CD4-positive, alpha-beta T cell treated with Interleukin-4 for 4 hours (primary cell): ENCODE measurements around the gene SYN1.
A peak's percentile ranks its signal among the peaks of the same experiment; 100 is the strongest.

Experiments
- DNase-seq: peaks from one replicate; pipeline ENCODE4 v3.0.0-alpha.2; 2020

SYN1 gene

GRCh38 chrX:47593522-47593921 lies 26.1 kb downstream of the SYN1 start:
- DNase-seq = no peak

DNA sequence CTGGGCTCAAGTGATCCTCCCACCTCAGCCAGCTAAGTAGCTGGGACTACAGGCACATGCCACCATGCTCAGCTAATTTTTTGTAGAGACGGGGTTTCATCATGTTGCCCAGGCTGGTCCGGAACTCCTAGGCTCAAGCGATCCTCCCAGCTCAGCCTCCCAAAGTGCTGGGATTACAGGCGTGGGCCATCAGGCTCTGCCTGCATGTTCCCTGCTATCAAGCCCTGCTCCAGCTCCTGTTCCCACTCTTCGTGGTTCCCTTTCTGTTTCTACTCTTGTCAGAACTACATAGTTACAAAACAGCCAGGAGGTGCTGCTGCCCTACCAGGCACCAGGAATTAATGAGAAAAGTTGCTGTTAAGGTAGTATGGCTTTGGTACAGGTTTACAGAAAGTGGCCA lies 28.7 kb downstream of the SYN1 start:
- no peak for DNase-seq

DNA sequence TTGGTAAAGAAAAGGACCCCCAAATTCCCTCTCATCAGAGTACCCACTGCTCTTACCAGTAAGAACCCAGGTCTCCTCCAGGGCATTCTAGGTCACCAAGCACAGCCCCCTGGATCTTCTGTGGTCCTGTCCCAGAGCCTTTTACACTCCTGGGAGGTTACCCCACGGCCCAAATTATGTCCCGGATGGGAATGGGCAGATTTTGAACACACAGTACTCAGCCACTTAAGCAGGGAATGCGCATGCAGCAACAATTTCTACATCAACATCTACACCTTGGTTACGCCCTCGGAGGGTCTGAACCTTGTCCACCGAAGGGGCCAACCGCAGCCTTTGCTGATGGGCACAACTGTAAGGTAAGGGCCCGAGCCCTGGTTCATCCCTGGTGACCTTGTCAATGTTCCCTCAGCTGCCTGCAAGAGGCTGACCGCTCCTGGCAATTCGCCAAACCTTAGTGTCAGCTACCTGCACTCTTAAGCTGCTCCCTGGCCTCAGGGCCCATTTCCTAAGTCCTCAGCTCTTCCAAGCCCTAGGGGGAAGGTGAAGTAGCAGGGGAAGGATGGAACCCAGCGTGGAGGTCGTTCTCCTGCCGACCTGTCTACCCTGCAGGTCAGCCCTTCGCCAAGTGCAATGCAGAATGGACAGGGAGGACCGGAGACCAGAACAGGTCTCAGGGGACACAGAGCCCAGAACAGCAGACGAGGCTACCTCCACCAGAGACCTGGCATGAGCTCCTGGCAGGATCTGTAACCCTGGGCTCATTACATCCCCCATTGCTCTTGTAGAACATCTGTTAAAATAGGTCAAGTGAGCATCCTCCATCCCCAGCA lies 31.5 kb downstream of the SYN1 start:
- no peak for DNase-seq

GRCh38 chrX:47587091-47587891 lies 32.4 kb downstream of the SYN1 start:
- DNase-seq = no peak

GRCh38 chrX:47586043-47586787 lies 33.4 kb downstream of the SYN1 start:
- DNase-seq = no peak

GRCh38 chrX:47585273-47585672 lies 34.4 kb downstream of the SYN1 start:
- no peak for DNase-seq

GRCh38 chrX:47584714-47585113 lies 34.9 kb downstream of the SYN1 start:
- no peak for DNase-seq

- no peak for DNase-seq
These were observed 36.3 kb downstream of the SYN1 start for GRCh38 chrX:47583240-47583861.

- peak; percentile 86 for DNase-seq
These were observed 37.7 kb downstream of the SYN1 start, which contains the start of gene TIMP1 for GRCh38 chrX:47581731-47582647. TSS of gene TIMP1 (plus strand) at chrX:47582436. CDS start at chrX:47583416, 980 bp downstream.

- DNase-seq = peak; percentile 11
These were observed 40.1 kb downstream of the SYN1 start for GRCh38 chrX:47579537-47579936.

GRCh38 chrX:47578692-47579091 lies 41.0 kb downstream of the SYN1 start:
- DNase-seq = no peak

DNA sequence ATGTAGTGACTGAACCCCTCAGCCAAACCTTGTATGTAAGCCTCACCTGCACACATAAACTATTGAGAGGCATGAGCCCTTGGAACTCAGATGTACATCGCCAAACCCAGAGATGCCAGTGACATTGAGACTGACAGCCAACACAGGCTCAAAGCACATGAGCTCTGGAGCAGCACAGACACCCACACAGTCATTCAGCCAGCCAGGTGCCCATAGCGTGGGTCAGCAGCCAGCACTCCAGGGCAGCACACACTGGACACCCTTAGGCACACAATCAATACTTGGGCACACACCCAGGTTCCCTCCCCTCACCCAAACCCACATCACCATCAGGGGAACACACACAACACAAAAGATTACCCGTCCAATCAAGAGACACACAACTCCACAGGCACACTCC lies 41.8 kb downstream of the SYN1 start:
- DNase-seq = no peak

DNA sequence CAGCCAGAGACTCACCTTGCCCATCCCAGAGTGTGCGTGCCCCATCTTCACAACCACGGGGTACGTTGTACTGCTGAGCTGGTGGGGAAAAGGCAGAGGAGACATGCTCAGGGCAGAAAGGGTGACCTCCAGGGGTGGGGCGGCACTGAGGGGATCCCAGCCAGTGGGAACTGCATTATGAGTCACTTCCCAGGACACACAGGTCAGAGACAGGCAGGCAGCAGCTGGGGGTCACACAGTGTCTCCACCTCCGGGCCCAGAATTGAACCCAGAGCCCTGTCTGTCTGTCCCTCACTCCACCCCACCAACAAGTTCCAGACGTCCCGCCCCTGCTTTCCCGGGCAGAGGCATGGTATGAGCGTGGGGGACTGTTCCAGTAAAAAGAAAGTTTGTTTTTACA lies 42.2 kb downstream of the SYN1 start:
- DNase-seq = no peak

GRCh38 chrX:47576021-47576898 lies 43.4 kb downstream of the SYN1 start:
- DNase-seq = no peak

GRCh38 chrX:47574547-47575301 lies 44.9 kb downstream of the SYN1 start:
- DNase-seq = no peak

DNA sequence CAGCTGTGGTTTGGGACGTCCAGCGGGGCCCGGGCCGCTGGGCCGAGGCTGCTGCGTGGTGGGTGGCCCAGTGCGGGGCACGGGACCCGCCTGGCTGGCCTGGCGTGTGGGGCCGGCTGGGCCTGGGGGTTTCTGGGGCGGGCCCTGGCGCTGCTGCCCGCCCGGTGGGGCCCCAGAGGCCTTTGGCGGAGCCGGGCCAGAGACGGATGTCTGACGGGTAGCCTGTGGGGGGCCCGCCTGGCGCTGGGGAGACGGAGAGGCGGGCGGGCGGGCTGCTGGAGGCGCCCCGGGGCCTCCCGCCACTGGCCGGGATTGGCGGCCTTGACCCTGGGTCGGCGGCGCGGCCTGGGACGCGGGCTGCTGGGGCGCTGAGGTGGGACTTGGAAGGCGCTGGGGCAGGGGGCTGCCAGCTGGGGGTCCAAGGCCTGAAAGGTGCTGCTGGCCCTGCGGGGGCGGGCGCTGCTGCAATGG lies 45.5 kb downstream of the SYN1 start:
- no peak for DNase-seq

DNA sequence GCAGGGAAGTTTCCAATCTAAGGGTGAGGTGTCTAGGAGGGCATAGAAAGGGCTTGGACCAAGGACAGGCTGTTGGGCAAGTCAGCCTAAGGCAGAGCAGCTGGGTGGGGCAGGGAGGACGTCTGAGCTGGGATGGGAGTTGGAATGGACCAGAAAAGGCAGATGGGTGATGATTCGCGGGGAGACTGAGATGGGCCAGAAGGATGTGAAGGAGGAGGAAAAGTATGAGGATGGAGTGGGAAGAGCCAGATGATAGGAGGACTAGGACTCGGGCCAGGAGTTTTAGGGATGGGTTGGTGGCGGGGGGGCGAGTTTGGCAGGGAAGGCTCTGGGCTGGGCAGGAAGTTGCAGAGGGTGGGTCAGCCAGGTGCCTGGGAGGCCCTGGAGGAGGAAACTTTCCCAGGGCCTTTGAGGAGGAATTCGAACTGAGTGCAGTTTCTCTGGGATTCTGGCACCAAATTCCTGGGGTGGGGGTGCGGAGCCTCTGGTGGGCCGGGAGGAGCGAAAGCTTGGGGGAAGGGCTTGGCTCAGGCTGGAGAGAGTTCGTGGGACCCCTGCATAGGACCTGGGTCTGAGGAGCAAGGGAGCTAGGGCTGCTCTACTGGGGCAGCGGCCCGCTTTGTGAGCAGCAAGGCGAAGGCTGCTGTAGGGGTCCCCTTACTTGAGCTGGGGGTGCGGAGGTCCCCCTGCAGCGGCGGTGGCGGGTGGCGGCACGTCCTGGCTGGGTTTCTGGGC lies 46.1 kb downstream of the SYN1 start:
- no peak for DNase-seq

GRCh38 chrX:47572773-47573340 lies 46.8 kb downstream of the SYN1 start:
- no peak for DNase-seq

DNA sequence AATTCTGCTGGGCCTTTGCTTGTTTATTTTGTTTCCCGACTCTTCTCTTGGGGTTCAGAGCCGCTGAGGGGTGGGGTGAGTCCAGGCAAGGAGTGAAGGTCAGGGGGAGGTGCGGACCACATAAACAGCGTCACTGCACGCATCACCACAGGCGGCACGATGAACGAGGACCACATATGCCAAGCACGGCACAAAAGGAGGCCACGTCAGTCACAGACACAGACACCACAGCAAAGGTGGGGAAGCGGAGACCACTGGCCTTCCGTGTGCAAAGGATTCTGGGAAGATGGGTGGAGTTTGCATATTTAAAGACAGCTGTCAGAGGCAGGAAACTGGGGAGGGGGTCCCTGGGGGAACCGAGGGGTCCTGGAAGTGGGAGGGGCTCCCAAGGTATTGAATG lies 47.8 kb downstream of the SYN1 start:
- DNase-seq = no peak
